GM23248 (cell line): ENCODE data around the gene FREM2. TPM values are rescaled to one million over a fixed set of nuclear protein-coding genes. Genes with fewer than 3 reads are reported as not detected.

Experiments
- DNase-seq: peaks from one replicate; pipeline ENCODE4 v3.0.0-alpha.2; 2015
- H2AFZ ChIP-seq: fragments of 200-600 bp; sonication (generic); 2 replicates; pipeline ENCODE4 v1.6.1; 2016; ENCODE audit warnings: antibody characterized with exemption
- H3F3A ChIP-seq: fragments of 200-600 bp; sonication (generic); 2 replicates; pipeline ENCODE4 v1.6.1; 2016; ENCODE audit warnings: mild to moderate bottlenecking, antibody characterized with exemption, mixed run types; ENCODE audit not compliant: insufficient read depth
- H3K27ac ChIP-seq: fragments of 200-600 bp; sonication (generic); 2 replicates; pipeline ENCODE4 v1.5.1; 2016; ENCODE audit warnings: mild to moderate bottlenecking
- H3K27me3 ChIP-seq: fragments of 200-600 bp; sonication (generic); replicated peaks from 2 replicates; pipeline ENCODE4 v1.6.1; 2016; ENCODE audit warnings: mild to moderate bottlenecking; ENCODE audit not compliant: insufficient read depth
- H3K36me3 ChIP-seq: fragments of 200-600 bp; sonication (generic); 2 replicates; pipeline ENCODE4 v1.6.1; 2016; ENCODE audit warnings: low read depth, mild to moderate bottlenecking
- H3K4me1 ChIP-seq: fragments of 200-600 bp; sonication (generic); 2 replicates; pipeline ENCODE4 v1.6.1; 2016; ENCODE audit warnings: mild to moderate bottlenecking; ENCODE audit not compliant: insufficient read depth
- H3K4me2 ChIP-seq: fragments of 200-600 bp; sonication (generic); one replicate; pipeline ENCODE4 v1.6.1; 2016; ENCODE audit warnings: mild to moderate bottlenecking; ENCODE audit not compliant: unreplicated experiment
- H3K4me3 ChIP-seq: fragments of 200-600 bp; sonication (generic); 2 replicates; pipeline ENCODE4 v1.5.1; 2016; ENCODE audit warnings: mild to moderate bottlenecking
- H3K79me2 ChIP-seq: fragments of 200-600 bp; sonication (generic); 2 replicates; pipeline ENCODE4 v1.6.1; 2016; ENCODE audit warnings: mild to moderate bottlenecking; ENCODE audit not compliant: insufficient read depth
- H3K9ac ChIP-seq: fragments of 200-600 bp; sonication (generic); 2 replicates; pipeline ENCODE4 v1.6.1; 2016; ENCODE audit warnings: mild to moderate bottlenecking
- H3K9me2 ChIP-seq: fragments of 200-600 bp; sonication (generic); 2 replicates; pipeline ENCODE4 v1.6.1; 2016; ENCODE audit warnings: mixed run types, mild to moderate bottlenecking, moderate library complexity; ENCODE audit not compliant: insufficient read depth
- H3K9me3 ChIP-seq: fragments of 200-600 bp; sonication (generic); one replicate; pipeline ENCODE4 v1.6.1; 2017; ENCODE audit warnings: low read depth
- H4K20me1 ChIP-seq: fragments of 200-600 bp; sonication (generic); 2 replicates; pipeline ENCODE4 v1.6.0; 2016; ENCODE audit not compliant: insufficient read depth
- EZH2 ChIP-seq: fragments of 200-600 bp; sonication (generic); IDR thresholded peaks from 2 replicates; pipeline ENCODE4 v1.6.1; 2018; ENCODE audit warnings: antibody characterized with exemption, mild to moderate bottlenecking; ENCODE audit not compliant: insufficient read depth, poor library complexity, severe bottlenecking
- EZH2phosphoT487 ChIP-seq: fragments of 200-600 bp; sonication (generic); IDR thresholded peaks from 2 replicates; pipeline ENCODE4 v1.6.1; 2018; ENCODE audit warnings: antibody characterized with exemption, moderate library complexity, mild to moderate bottlenecking, low read depth; ENCODE audit not compliant: insufficient read depth
- WGBS, 2 experiments: methylation state at CpG; one replicate each; pipeline ENCODE4 v1.1.6; 2015 to 2017; ENCODE audit warnings: low lambda C conversion rate in 2 of 2, low coverage in 1 of 2; ENCODE audit errors: missing lambda C conversion rate in 2 of 2; 5-methylcytosine and 5-hydroxymethylcytosine counted together
- in situ Hi-C: fragments of 300-500 bp; cut with MboI; formaldehyde crosslinking; loops from 2 replicates; pipeline ENCODE4 v1.15.0; 2020
- polyA plus RNA-seq: library from polyadenylated mRNA; unstranded; fragments of >200 nt; fragmentation: Nextera tagmentation; extraction: Ambion mirVana; gene quantifications from 2 replicates; pipeline ENCODE4 v1.2.1, GENCODE V29; 2016
- total RNA-seq: library from RNA; depleted of rRNA; stranded (reverse); fragments of >200 nt; shearing (Covaris generic); gene quantifications from 2 replicates; pipeline ENCODE4 v1.2.3, GENCODE V29; 2014

Gene FREM2
- total and polyA plus RNA-seq, 2 experiments from 2014 or later, result not detected

DNA sequence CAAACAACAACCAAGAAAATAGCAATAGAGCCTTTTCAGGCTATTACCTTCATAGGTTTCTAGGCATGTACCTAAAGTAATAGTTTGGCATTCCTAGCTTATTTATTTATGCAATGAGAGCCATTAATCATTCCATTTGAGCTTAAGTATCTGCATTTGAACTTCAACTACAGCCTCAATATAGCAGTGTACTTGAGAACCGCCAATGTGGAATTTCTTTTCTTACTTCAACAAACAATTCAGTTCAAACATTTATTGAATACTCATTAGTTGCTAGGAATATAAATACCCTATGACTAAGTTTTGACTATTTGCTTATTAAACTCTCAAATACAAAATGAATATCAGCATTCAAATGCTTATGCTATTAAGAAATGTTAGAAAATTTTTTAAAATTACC, 38.0 kb upstream of the FREM2 start:
- Histone ChIP-seq H3K27ac (no peak overlapping the region), H3K4me3 (no peak overlapping the region), H3K9me2 (no peaks in the 10 kb centered on the region), H3K9me3 (no peaks in the 10 kb centered on the region), H4K20me1 (no peaks in the 10 kb centered on the region), H2AFZ (no peak overlapping the region), H3F3A (no peaks in the 10 kb centered on the region), H3K4me2 (no peak overlapping the region), H3K9ac (no peak overlapping the region), H3K79me2 (no peaks in the 10 kb centered on the region), H3K27me3 (no peaks in the 10 kb centered on the region), H3K4me1 (no peaks in the 10 kb centered on the region), H3K36me3 (no peaks in the 10 kb centered on the region)
- no peak for DNase-seq
- in situ Hi-C loops, result no loop called here
- no peak for TF ChIP-seq EZH2phosphoT487
- TF ChIP-seq EZH2, result no peak
- 76 to 86% methylated on average over 1 of the region's 1 CpG for WGBS, 2 experiments

DNA sequence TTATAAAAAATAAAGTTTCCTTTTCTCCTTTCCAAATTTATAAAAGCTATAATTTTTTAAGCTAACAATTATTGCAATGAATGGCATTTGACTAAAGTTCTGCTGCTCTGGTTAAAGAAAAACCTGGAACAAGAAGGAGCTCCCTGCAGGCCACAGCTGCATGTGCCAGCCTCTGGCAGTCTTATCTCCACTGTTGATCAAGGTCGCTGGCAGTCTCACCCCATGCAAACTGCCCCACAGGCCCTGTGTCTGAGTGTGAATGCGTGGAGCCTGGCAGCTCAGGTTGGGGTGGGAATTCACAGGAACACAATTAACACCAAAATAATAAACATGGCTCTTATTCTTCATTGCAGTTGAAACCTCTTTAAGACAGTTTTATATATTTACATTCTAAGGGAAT, 30.2 kb upstream of the FREM2 start:
- Histone ChIP-seq H2AFZ (0 out of 2 replicates have a peak overlapping the region, but pooled peaks have one; percentile 34), H3K9ac (no peak overlapping the region), H3K4me3 (no peak overlapping the region), H3K79me2 (no peaks in the 10 kb centered on the region), H4K20me1 (no peaks in the 10 kb centered on the region), H3F3A (peaks cover 17% of the 10 kb centered on the region), H3K4me2 (peak overlapping the region; percentile 30), H3K36me3 (no peaks in the 10 kb centered on the region), H3K27ac (no peak overlapping the region), H3K9me3 (no peaks in the 10 kb centered on the region), H3K27me3 (no peaks in the 10 kb centered on the region), H3K9me2 (no peaks in the 10 kb centered on the region), H3K4me1 (peaks cover 13% of the 10 kb centered on the region)
- 75% methylated on average over 2 of the region's 2 CpGs for WGBS, 2 experiments
- TF ChIP-seq EZH2, result no peak
- no peak for TF ChIP-seq EZH2phosphoT487
- in situ Hi-C loops, result no loop called here
- DNase-seq, result no peak

DNA sequence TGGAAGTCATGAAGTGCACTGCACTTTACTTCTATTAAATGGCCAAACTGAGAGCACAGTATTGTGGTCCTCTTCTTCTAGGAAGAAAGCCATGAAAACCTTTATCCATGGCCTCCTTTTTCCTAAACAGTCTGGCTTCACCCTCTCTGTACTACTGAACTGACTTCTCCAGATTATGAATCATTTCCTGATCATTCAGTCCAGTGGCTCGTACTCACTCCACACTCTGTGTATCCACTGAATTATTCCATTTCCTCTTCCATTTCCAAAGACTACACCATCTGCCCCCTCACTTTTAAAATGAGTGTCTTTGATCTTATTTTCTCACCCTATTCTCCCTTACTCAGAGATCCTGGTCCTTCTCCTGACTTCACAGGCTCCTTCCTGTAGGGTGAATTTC, 29.7 kb upstream of the FREM2 start:
- Histone ChIP-seq H3K4me3 (no peak overlapping the region), H3K79me2 (no peaks in the 10 kb centered on the region), H4K20me1 (no peaks in the 10 kb centered on the region), H3K36me3 (no peaks in the 10 kb centered on the region), H3K9me3 (no peaks in the 10 kb centered on the region), H3K9me2 (no peaks in the 10 kb centered on the region), H3K4me2 (peak overlapping the region; percentile 30), H3K4me1 (peaks cover 16% of the 10 kb centered on the region), H3K9ac (no peak overlapping the region), H3K27me3 (no peaks in the 10 kb centered on the region), H2AFZ (0 out of 2 replicates have a peak overlapping the region, but pooled peaks have one; percentile 34), H3F3A (peaks cover 17% of the 10 kb centered on the region), H3K27ac (no peak overlapping the region)
- WGBS, 2 experiments, result 0% methylated on average over 1 of the region's 1 CpG
- TF ChIP-seq EZH2phosphoT487, result no peak
- TF ChIP-seq EZH2, result no peak
- peak; percentile 65 for DNase-seq
- in situ Hi-C loops, result no loop called here

DNA sequence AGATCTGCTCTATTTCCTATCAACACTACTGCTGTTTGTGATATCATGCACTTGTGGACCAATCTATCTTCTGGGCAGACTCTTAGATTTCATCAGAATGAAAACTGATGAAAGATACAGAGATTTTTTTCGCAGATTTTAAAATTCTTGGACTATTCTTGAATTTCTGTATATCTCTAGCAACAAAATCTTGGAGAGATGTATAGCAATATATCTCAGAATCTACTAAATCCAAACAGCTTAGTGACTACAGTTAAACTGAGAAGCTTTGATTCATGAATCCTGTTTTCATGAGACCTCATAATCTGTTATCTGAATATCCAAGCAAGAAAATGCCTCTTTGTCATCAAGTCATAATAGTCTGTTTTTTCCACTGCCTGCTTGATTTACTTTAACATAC, 28.0 kb upstream of the FREM2 start:
- WGBS, 2 experiments, result 100% methylated on average over 1 of the region's 1 CpG
- Histone ChIP-seq H3K4me2 (no peak overlapping the region), H3K4me1 (peaks cover 17% of the 10 kb centered on the region), H3K79me2 (no peaks in the 10 kb centered on the region), H4K20me1 (no peaks in the 10 kb centered on the region), H3K27ac (no peak overlapping the region), H3K27me3 (no peaks in the 10 kb centered on the region), H3K9me2 (no peaks in the 10 kb centered on the region), H3K4me3 (no peak overlapping the region), H3K36me3 (no peaks in the 10 kb centered on the region), H3F3A (peaks cover 20% of the 10 kb centered on the region), H3K9ac (no peak overlapping the region), H2AFZ (no peak overlapping the region), H3K9me3 (no peaks in the 10 kb centered on the region)
- TF ChIP-seq EZH2phosphoT487 (no peak), EZH2 (no peak)
- in situ Hi-C loops, result no loop called here
- DNase-seq, result no peak

DNA sequence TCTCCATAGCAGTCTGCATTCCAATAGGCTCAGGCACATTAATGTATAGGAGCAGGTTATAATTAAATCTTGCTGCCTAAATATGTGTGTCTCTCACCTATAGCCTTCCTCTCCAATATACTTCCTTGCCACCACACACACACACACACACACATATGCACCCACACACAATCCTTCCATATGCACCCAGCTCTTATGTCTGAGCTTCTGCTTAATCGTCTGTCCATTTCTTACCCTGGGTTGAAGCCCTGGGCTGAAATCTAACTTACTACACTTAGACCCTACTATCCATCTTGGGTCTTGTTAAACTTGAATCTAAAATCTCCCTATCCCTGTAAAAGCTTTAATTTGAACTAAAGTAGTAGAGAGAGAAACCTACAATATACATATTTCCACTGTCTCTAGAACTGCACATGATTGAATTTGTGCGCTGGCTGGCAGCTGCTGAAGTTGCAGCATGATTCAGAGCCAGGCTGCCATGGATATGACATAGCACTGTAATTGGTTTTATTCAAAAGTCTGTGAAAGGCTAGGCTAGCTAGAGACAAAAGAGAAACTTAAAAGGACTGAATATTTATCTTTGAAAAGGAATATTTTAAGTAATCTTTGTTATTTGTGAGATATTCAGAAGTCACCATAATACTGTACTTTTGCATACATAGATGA, 25.7 kb upstream of the FREM2 start:
- Histone ChIP-seq H3K9me3 (no peaks in the 10 kb centered on the region), H3F3A (peaks cover 20% of the 10 kb centered on the region), H3K27me3 (no peaks in the 10 kb centered on the region), H3K4me3 (no peak overlapping the region), H3K4me1 (peaks cover 17% of the 10 kb centered on the region), H3K27ac (no peak overlapping the region), H2AFZ (no peak overlapping the region), H3K9me2 (no peaks in the 10 kb centered on the region), H3K9ac (no peak overlapping the region), H3K4me2 (no peak overlapping the region), H3K79me2 (no peaks in the 10 kb centered on the region), H4K20me1 (no peaks in the 10 kb centered on the region), H3K36me3 (no peaks in the 10 kb centered on the region)
- WGBS, 2 experiments, result 70 to 74% methylated on average over 2 of the region's 2 CpGs
- TF ChIP-seq EZH2 (no peak), EZH2phosphoT487 (no peak)
- DNase-seq, result peak; percentile 58
- in situ Hi-C loops, result no loop called here
